HG03432 (cell line): ENCODE data around the gene PILRA.

Source experiments
- ATAC-seq: cut with Tn5 transposase; IDR thresholded peaks from one replicate; pipeline ENCODE4 v1.9.1; 2021; ENCODE audit warnings: mild to moderate bottlenecking, moderate library complexity; ENCODE audit not compliant: unreplicated experiment

Gene PILRA

GRCh38 chr7:100406767-100407166, 33.5 kb downstream of the PILRA start:
- ATAC-seq = no peak

- peak; percentile 71 for ATAC-seq
Measured at GRCh38 chr7:100407285-100408180, 34.2 kb downstream of the PILRA start.

- ATAC-seq = no peak
Measured at GRCh38 chr7:100411101-100411500, 37.8 kb downstream of the PILRA start.

GRCh38 chr7:100413346-100413745, 40.1 kb downstream of the PILRA start:
- ATAC-seq = no peak

GRCh38 chr7:100413889-100414288, 40.6 kb downstream of the PILRA start:
- no peak for ATAC-seq

- ATAC-seq = no peak
Measured at GRCh38 chr7:100415448-100415847, 42.2 kb downstream of the PILRA start.

GRCh38 chr7:100418930-100419659, 45.8 kb downstream of the PILRA start:
- no peak for ATAC-seq

- no peak for ATAC-seq
Measured at GRCh38 chr7:100419660-100420226, 46.5 kb downstream of the PILRA start.

GRCh38 chr7:100423315-100423714, 50.0 kb downstream of the PILRA start:
- ATAC-seq = no peak

GRCh38 chr7:100425347-100425746, 52.1 kb downstream of the PILRA start:
- ATAC-seq = no peak

- no peak for ATAC-seq
Measured at GRCh38 chr7:100426516-100426915, 53.2 kb downstream of the PILRA start.

- no peak for ATAC-seq
Measured at GRCh38 chr7:100427762-100428198, 54.5 kb downstream of the PILRA start.

GRCh38 chr7:100428199-100428966, 55.1 kb downstream of the PILRA start, which contains the start of gene ZCWPW1:
Gene ZCWPW1 (minus strand): TSS chr7:100428703. CDS start chr7:100420649, 8,054 bp downstream.
- ATAC-seq = peak; percentile 42

- ATAC-seq = peak; percentile 51
Measured at GRCh38 chr7:100428967-100429636, 55.8 kb downstream of the PILRA start.

GRCh38 chr7:100429637-100430492, 56.6 kb downstream of the PILRA start, which contains the start of gene MEPCE:
Gene MEPCE (plus strand): TSS chr7:100429831. CDS start chr7:100430019, 188 bp downstream.
- ATAC-seq = peak; percentile 44

- no peak for ATAC-seq
Measured at GRCh38 chr7:100430493-100431285, 57.4 kb downstream of the PILRA start.

GRCh38 chr7:100431286-100431735, 58.0 kb downstream of the PILRA start:
- ATAC-seq = no peak

GRCh38 chr7:100432053-100432452, 58.8 kb downstream of the PILRA start:
- ATAC-seq = no peak
